GM19099 (cell line): ENCODE measurements around the gene SMG1.

Source experiments
- POLR2A ChIP-seq: IDR thresholded peaks from 3 replicates; pipeline ENCODE4 v1.6.1; 2011; ENCODE audit warnings: low read depth; ENCODE audit not compliant: insufficient read length; ENCODE audit errors: extremely low read depth

The SMG1 gene

DNA sequence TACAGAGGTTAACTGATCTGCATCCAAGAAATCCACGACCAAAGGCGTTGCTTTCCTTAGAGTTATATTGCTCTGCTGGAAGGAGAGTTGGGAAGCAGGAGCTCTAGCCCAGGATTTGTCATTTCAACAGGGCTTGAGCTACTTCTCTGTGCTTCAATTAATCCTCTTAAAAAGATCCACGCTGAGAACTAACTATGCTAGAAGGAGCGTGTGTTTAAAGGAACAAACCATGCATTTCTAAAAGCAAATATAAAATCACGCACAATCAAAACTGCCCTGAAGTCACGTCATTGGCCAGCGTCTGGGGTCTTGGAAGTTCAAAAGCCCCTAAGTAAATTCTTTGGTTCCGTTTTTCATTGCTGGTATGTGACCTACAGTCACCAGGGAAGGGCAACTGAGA, 125.9 kb downstream of the SMG1 start:
- no peak for TF ChIP-seq POLR2A

- TF ChIP-seq POLR2A = no peak
These were observed 126.7 kb downstream of the SMG1 start for GRCh38 chr16:18799500-18799899.

- TF ChIP-seq POLR2A = no peak
These were observed 128.5 kb downstream of the SMG1 start for GRCh38 chr16:18797746-18798145.

DNA sequence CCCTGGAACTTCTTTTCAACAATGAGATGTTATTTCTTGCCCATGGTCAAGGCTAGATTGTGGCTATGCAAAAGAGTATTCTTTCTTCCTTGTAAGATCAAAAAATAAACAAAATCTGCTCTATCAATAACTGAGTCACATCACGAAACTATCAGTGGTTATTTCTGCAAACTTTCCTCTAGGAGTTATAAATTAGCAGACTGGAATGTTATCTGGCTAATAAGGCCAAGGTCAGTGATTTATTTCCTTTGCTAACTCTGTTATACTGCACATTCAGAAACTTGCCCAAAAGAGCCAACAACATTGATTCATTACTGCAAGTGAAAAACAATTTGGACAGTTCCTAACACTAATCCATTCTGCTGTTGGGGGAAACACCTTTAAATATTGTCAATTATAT, 129.8 kb downstream of the SMG1 start:
- TF ChIP-seq POLR2A = no peak

DNA sequence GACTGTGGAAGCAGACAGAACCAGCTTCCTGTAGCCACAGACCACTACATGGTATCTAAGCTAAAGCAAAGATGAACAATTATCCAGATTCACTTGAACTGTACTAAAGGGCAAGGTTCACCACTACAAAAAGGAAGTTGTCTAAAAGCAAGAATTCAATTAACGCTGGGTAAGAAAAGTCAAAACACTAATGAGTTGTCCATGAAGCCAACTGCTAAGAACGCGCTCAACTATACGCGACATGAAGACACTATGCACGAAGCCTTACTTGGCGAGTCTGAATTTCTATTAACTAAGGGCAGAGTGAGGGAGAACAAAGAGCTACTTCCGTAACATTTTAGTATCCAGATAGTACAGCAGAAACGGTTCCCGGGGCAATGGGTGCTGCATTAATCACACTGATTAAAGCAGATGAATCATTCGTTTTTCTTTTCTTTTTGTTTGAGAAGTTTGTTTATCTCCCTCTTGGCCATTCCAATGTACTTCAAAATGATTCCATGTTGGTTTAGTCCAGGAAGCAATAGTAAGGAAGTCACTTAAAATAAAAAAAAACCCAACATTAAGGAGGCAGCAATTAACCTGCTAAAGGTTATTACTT, 133.3 kb downstream of the SMG1 start:
- no peak for TF ChIP-seq POLR2A

DNA sequence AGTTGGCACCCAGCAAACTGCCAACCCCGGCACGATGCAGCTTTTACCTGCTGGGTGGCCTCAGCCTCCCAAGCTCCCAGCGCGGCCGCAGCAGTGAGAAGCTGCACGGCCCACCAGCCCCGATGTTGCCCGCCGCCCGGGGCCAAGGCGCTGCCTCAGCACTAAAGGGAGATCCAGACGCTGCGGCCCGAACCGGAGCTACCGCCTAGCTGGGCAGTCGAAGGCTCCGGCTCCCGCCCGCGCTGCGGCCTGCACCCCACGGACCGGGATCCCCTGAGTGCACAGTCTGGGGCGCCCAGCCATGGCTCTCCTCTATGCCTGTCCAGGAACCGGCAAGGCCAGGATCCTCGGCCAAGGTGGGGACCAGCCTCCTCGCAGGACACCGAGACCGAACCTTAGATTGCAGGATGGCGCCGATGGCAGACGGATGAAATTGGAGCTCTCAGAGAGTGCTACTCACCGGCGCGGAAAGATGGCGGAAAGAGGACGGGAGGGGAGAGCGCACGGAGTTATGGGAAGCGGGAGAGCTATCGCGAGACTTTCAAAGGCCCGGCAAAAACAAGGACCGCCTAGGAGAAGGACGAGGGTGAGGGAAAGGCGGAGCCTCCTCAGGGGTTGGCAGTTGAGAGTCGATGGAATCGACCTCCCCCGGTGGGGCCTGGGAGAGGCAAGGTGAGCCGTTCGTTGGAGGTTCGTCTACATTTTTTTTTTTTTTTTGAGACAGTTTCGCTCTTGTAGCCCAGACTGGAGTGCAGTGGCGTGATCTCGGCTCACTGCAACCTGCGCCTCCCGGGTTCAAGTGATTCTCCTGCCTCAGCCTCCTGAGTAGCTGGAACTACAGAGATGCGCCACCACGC, 136.1 kb downstream of the SMG1 start, which contains the start of gene RPS15A:
TSS of gene RPS15A (minus strand) at position 485 of the 857 bp plus-strand sequence. CDS start 1,221 bp downstream, outside the sequence.
- TF ChIP-seq POLR2A = peak; percentile 96

DNA sequence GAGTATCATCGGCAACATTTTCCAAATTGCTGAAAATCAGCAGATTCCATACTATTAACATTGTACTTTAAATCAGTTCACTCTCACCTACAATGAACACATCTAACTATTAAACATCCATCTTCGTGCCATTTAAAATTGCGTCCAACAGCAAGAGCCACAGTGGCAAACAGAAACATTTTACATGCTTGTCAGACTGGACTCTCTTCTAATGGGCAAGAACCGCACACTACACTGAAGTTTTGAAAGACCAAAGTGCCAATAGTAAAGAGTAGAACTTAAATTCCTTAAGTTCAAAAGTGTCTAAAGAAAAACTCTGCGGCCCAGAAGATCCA, 136.7 kb downstream of the SMG1 start:
- TF ChIP-seq POLR2A = no peak

DNA sequence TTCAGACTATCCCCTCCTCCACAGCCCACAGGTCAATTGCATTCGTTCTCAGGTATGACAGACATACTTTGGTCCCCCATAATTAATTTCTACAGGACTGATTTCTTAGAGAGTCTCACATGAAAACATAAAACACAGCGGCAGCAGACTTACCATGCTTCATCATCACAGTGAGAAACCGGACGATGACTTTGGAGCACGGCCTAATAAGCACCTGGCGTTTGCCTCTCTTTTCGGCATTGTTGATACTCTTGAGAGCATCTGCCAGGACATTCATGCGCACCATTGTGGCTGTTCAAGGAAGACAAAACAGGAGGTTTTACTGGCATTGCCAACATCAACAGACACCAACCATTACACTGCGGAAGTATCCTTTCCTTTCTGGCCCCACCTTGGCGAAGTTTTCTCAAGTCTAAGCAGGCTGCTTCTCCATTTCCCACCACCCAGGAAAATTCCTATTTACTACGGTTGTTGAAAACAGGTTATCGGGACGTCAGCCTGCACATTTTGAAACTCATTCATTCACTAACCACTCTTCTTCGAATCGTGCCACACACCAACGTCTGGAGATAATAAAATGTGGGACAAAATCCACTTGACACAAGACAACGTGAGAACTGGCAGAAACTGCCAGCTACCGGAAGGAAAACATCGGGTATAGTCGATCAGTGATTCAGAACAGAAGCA, 137.2 kb downstream of the SMG1 start:
- TF ChIP-seq POLR2A = no peak

DNA sequence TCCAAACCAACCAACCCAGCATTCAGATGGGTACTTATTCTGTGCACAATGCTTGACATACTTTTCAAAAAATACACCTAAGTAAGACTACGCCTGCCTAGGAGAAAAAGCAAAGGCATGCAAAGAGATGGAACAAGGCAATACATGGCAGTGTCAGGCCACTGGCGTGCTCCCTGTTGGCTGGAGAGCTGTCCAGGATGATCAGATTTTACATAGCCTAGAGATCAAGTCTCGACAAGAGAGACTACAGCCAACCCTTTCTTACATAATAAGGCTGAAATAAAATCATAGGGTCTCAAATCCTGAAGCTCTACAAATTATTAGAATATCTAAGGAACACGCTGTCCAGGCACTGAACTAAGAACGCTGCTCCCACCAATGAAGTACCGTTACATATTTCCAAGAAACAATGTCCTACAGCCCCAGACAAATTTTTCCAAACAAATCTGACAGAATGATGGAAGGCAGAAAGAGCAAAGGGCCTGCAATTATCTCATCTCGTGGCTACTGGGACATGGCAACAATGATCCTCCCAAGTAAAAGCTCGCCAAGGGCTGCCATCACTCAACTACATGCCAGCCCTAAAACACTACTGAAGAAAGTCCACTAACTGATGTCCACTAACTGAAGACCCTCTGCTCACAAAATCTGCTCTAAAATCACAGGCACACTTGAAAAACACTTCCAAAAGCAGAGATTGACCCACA, 141.1 kb downstream of the SMG1 start:
- no peak for TF ChIP-seq POLR2A

DNA sequence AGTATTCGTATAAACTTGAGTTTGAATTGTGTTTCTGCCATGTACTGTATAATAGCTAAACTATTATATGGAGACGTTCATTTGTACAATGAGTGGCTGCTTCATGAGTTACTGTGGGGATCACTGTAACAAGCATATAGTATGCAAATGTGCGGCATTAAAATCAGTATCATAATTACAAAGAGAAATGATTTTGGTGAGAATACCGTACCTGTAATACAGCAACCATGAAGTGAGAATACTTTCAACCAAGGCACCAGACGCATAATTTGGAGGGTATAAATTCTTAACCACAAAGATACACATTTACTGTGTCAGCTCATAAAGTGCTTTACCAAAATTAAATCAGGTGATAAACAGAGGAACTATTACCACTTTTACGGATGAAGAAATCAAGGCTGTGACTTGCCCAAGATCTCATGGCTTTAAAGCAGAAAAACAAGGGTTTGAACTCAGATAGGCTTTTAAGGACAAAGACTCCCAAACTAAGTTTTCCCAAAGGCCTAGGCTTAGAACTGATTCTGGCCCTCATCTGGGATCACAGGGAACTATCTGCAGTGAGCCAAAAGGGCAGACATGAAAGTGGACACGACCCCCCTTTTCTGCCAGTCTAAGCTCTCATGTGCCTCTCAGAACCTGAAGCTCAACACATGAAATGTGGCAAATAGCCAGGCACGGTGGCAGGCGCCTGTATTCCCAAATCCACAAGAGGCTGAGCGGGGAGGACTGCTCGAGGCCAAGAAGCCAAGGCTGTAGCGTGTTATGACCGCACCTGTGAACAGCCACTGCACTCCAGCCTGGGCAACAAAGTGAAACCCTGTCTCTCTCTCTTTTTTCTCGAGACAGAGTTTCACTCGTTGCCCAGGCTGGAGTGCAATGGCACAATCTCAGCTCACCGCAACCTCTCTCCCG, 142.5 kb downstream of the SMG1 start:
- TF ChIP-seq POLR2A = no peak

GRCh38 chr16:18782697-18783429, 143.3 kb downstream of the SMG1 start:
- TF ChIP-seq POLR2A = no peak
